Measurements from ENCODE around the gene CACNA1F.
A peak's percentile ranks its signal among the peaks of the same experiment; 100 is the strongest.

CACNA1F gene

DNA sequence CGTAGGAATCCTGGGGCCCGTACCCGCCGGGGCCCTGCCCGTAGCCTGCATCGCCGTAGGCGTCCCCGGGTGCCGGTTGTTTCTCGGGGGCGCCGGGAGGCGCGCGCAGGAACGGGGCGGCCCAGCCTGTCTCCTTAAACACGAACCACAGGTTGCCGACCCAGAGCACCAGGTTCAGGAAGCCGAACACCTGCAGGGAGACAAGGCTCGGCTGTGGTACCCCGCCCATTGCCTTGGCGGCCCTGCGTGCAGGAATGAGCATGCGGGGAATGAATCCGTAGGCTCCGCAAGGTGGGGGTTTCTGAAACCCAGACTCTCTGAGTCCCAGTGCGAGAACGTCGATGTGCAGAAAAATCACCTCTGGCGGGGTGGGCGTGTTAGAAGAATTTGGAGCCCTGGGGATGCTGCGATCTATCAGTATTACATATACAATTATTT is 41.5 kb downstream of the CACNA1F start:
- TF ChIP-seq, protein P1, sequence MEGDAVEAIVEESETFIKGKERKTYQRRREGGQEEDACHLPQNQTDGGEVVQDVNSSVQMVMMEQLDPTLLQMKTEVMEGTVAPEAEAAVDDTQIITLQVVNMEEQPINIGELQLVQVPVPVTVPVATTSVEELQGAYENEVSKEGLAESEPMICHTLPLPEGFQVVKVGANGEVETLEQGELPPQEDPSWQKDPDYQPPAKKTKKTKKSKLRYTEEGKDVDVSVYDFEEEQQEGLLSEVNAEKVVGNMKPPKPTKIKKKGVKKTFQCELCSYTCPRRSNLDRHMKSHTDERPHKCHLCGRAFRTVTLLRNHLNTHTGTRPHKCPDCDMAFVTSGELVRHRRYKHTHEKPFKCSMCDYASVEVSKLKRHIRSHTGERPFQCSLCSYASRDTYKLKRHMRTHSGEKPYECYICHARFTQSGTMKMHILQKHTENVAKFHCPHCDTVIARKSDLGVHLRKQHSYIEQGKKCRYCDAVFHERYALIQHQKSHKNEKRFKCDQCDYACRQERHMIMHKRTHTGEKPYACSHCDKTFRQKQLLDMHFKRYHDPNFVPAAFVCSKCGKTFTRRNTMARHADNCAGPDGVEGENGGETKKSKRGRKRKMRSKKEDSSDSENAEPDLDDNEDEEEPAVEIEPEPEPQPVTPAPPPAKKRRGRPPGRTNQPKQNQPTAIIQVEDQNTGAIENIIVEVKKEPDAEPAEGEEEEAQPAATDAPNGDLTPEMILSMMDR (IDR thresholded peaks at IDR 0.05; ENCODE audit: unreplicated experiment in 3 of 3): no peak
- H3K9me3 Mint-ChIP-seq: peaks cover 14% of the 10 kb centered on the region

DNA sequence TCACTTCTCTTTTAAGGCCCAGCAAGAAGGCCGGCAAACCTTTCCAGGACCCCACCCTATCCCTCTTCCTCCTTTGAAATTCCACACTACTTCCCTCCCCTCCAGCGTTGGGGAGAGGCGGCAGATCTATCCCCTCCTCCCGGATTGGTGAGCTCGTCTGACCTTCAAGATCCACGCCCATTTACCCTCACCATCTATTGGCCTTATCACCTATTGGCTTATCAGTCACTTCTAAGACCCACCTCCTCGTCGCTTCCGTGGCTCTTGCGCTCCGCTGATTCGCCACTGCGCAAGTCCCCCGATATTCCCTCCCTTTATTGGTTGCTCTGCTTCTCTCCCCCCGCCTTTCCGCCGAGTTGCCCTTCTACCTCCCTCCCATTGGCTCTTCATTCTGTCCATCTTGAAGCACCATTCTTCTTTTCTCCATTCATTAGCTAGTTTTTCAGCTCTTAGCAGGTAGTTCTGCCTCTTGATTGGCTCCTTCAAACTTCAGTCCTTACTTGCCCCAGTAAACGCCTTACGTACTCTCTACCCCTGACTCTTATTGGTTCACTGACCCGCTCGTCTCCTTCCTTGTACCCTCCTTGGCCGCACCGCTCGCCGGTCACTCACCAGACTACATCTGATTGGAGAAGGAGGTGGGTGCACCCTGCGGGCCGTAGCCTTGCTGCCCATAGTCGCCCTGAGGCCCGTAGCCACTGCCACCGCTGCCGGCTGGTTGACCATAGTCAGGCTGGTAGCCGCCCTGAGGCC is 42.1 kb downstream of the CACNA1F start:
- Mint-ChIP-seq H3K27me3 (ENCODE audit: low read depth) (no peaks in the 10 kb centered on the region), H3K27ac (peak overlapping the region; percentile 81 to 94 (median 94)), H3K4me3 (peak overlapping the region; percentile 80 to 85 (median 84)), H3K4me1 (peaks cover 10% of the 10 kb centered on the region), H3K36me3 (ENCODE audit: low read depth) (no peaks in the 10 kb centered on the region), H3K9me3 (peaks cover 14% of the 10 kb centered on the region)
- TF ChIP-seq, protein P1 (IDR thresholded peaks at IDR 0.05; ENCODE audit: unreplicated experiment in 3 of 3): no peak

More for the DNA sequence above, 41.5 kb downstream of the CACNA1F start:
- Mint-ChIP-seq H3K36me3 (ENCODE audit: low read depth) (no peaks in the 10 kb centered on the region), H3K27me3 (ENCODE audit: low read depth) (no peaks in the 10 kb centered on the region), H3K27ac (peak overlapping the region in 1 of 3 experiments; percentile 51), H3K4me3 (peak overlapping the region; percentile 80 to 85 (median 84)), H3K4me1 (peaks cover 10% of the 10 kb centered on the region)

DNA sequence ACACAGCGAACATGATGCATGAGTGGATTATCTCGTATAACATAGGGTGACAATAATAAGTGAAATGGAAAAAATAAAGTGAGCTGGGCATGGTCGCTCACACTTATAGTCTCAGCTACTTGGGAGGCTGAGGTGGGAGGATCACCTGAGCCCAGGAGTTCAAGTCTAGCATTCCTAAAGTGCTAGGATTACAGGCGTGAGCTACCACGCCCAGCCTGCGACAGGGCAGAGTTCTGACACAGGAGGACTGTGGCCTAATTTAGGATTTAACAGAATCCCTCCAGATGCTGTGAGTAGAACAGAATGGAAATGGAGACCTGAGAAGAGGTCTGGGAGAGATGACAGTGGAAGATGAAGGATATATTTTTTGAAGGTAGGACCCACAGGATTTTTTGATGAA is 43.5 kb downstream of the CACNA1F start:
- TF ChIP-seq, protein P1 (IDR thresholded peaks at IDR 0.05; ENCODE audit: unreplicated experiment in 3 of 3): no peak
- peaks cover 14% of the 10 kb centered on the region for H3K4me1 Mint-ChIP-seq
- H3K4me3 Mint-ChIP-seq: peak overlapping the region; percentile 53 to 80 (median 59)
- no peaks in the 10 kb centered on the region for H3K36me3 Mint-ChIP-seq (ENCODE audit: low read depth)
- H3K27me3 Mint-ChIP-seq (ENCODE audit: low read depth): no peaks in the 10 kb centered on the region
- peak overlapping the region; percentile 58 to 83 (median 72) for H3K27ac Mint-ChIP-seq
- peaks cover 11% of the 10 kb centered on the region for H3K9me3 Mint-ChIP-seq

- Mint-ChIP-seq H3K4me3 (peak overlapping the region in 2 of 3 experiments; percentile 9 to 35), H3K27me3 (ENCODE audit: low read depth) (no peaks in the 10 kb centered on the region), H3K36me3 (ENCODE audit: low read depth) (no peaks in the 10 kb centered on the region), H3K4me1 (peaks cover 14% of the 10 kb centered on the region), H3K9me3 (peaks cover 6% of the 10 kb centered on the region), H3K27ac (peak overlapping the region in 2 of 3 experiments; percentile 9 to 40)
- TF ChIP-seq, protein P1 (IDR thresholded peaks at IDR 0.05; ENCODE audit: unreplicated experiment in 3 of 3): no peak
Observed at GRCh38 chrX:49188468-49189076, 44.6 kb downstream of the CACNA1F start.

- H3K27ac Mint-ChIP-seq: peak overlapping the region; percentile 39 to 81 (median 76)
- peaks cover 3% of the 10 kb centered on the region for H3K9me3 Mint-ChIP-seq
- peaks cover 14% of the 10 kb centered on the region for H3K4me1 Mint-ChIP-seq
- H3K36me3 Mint-ChIP-seq (ENCODE audit: low read depth): peaks cover 2% of the 10 kb centered on the region
- TF ChIP-seq, protein P1 (IDR thresholded peaks at IDR 0.05; ENCODE audit: unreplicated experiment in 3 of 3): no peak
- no peaks in the 10 kb centered on the region for H3K27me3 Mint-ChIP-seq (ENCODE audit: low read depth)
- peak overlapping the region in 2 of 3 experiments; percentile 29 to 70 for H3K4me3 Mint-ChIP-seq
Observed at GRCh38 chrX:49187526-49187925, 45.6 kb downstream of the CACNA1F start.

All from nephron (organoid).